A549 (cell line): ENCODE measurements around the gene SIGLEC7. TPM values are rescaled to one million over a fixed set of nuclear protein-coding genes. Genes with fewer than 3 reads are reported as not detected.

Source experiments
- ATAC-seq, 2 experiments: fragments of 200-7000 bp in 1 of 2; fragments of >200 bp in 1 of 2; cut with Nextera tagmentation in 1 of 2; cut with Tn5 transposase in 1 of 2; 3 replicates each; pipeline versions ENCODE4 v1.8.0 to v1.9.1; 2018 to 2020; ENCODE audit warnings: mild to moderate bottlenecking in 1 of 2, moderate library complexity in 1 of 2
- CTCF ChIA-PET: fragments of 300-600 bp; sonication (Branson Sonifier 250); formaldehyde crosslinking; extraction: SDS; loops from one replicate; lab custom pipeline; 2021; ENCODE audit warnings: antibody characterized with exemption, inconsistent platforms; lab: Yijun Ruan, JAX
- POLR2A ChIA-PET: fragments of 350-600 bp; formaldehyde crosslinking; extraction: SDS; loops from one replicate; lab custom pipeline; 2021; ENCODE audit warnings: antibody characterized with exemption, inconsistent platforms; lab: Yijun Ruan, JAX
- DNase-seq, 2 experiments: peaks; one replicate each; pipeline versions ENCODE4 v3.0.0 to v3.0.0-alpha.2; 2011 to 2016; ENCODE audit warnings: low read depth in 1 of 2, low spot score in 1 of 2
- FAIRE-seq: peaks from 2 replicates; lab custom pipeline; 2011; peaks lifted over from hg19 to GRCh38; lab: Jason Lieb, UNC
- H3K27ac ChIP-seq, 2 experiments: fragments of >200 bp; sonication (Bioruptor Twin); formaldehyde crosslinking; 3 replicates each; pipeline ENCODE4 v1.5.1; 2016 to 2017
- H3K4me1 ChIP-seq: fragments of >200 bp; sonication (Bioruptor Twin); formaldehyde crosslinking; 3 replicates; pipeline ENCODE4 v1.6.1; 2016
- H3K4me2 ChIP-seq: fragments of >200 bp; sonication (Bioruptor Twin); formaldehyde crosslinking; 3 replicates; pipeline ENCODE4 v1.6.1; 2016
- H3K4me3 ChIP-seq: fragments of >200 bp; sonication (Bioruptor Twin); formaldehyde crosslinking; 3 replicates; pipeline ENCODE4 v1.5.1; 2016
- H3K9me3 ChIP-seq: fragments of >200 bp; sonication (Bioruptor Twin); formaldehyde crosslinking; 3 replicates; pipeline ENCODE4 v1.6.1; 2016
- CBX8 ChIP-seq: fragments of 200-600 bp; sonication (generic); IDR thresholded peaks from 2 replicates; pipeline ENCODE4 v1.6.1; 2016
- FOXS1 ChIP-seq: fragments of 250-450 bp; sonication (Bioruptor Pico); IDR thresholded peaks from 2 replicates; pipeline ENCODE4 v1.5.0; 2020; ENCODE audit warnings: mild to moderate bottlenecking, moderate library complexity
- GATA3 ChIP-seq: IDR thresholded peaks from 2 replicates; pipeline ENCODE4 v1.6.1; 2012; ENCODE audit warnings: borderline replicate concordance
- HOXA7 ChIP-seq: fragments of 250-450 bp; sonication (Bioruptor Pico); IDR thresholded peaks from 2 replicates; pipeline ENCODE4 v1.5.0; 2020; ENCODE audit warnings: mild to moderate bottlenecking, moderate library complexity
- MAFK ChIP-seq: fragments of 450-650 bp; IDR thresholded peaks from 2 replicates; pipeline ENCODE4 v1.6.1; 2014; ENCODE audit not compliant: partially characterized antibody
- SREBF2 ChIP-seq: fragments of 450-650 bp; IDR thresholded peaks from 2 replicates; pipeline ENCODE4 v1.6.1; 2014; ENCODE audit warnings: mild to moderate bottlenecking, moderate library complexity
- TFCP2L1 ChIP-seq: fragments of 250-450 bp; sonication (Bioruptor Pico); IDR thresholded peaks from 2 replicates; pipeline ENCODE4 v1.5.0; 2021; ENCODE audit warnings: mild to moderate bottlenecking
- ZFP36 ChIP-seq: fragments of 450-650 bp; IDR thresholded peaks from 2 replicates; pipeline ENCODE4 v1.6.1; 2014; ENCODE audit warnings: borderline replicate concordance; ENCODE audit not compliant: partially characterized antibody
- ZSCAN20 ChIP-seq: fragments of 250-450 bp; sonication (Bioruptor Pico); IDR thresholded peaks from 2 replicates; pipeline ENCODE4 v1.8.0; 2022; ENCODE audit warnings: mild to moderate bottlenecking, moderate library complexity
- whole genome bisulfite sequencing: methylation state at CpG from one replicate; pipeline ENCODE4 v1.1.6; 2017; ENCODE audit errors: missing lambda C conversion rate; 5-methylcytosine and 5-hydroxymethylcytosine counted together
- polyA plus RNA-seq, 4 experiments: library from polyadenylated mRNA; depleted of rRNA in 3 of 4; stranded (reverse); fragments of >200 nt; fragmentation: RNase III in 1 of 4; extraction: RNeasy Plus Mini Kit Qiagen cat#74134 plus additional on column Dnase treatment in 1 of 4; gene quantifications; 2 replicates in 3 of 4; 3 replicates in 1 of 4; pipeline ENCODE4 v1.2.3, GENCODE V29; 2011 to 2017
- TF ChIP-seq, protein P1 (sequence below): IDR thresholded peaks from 2 replicates; pipeline ENCODE4 v1.6.1; 2012
- TF ChIP-seq, protein P2 (sequence below): IDR thresholded peaks from 2 replicates; pipeline ENCODE4 v1.6.1; 2012
- TF ChIP-seq, protein P3 (sequence below): fragments of >200 bp; sonication (Bioruptor Twin); formaldehyde crosslinking; IDR thresholded peaks from 2 replicates; pipeline ENCODE4 v1.6.1; 2016
- TF ChIP-seq, protein P4 (sequence below): fragments of 200-600 bp; sonication (generic); IDR thresholded peaks from 2 replicates; pipeline ENCODE4 v1.6.1; 2016; ENCODE audit warnings: antibody characterized with exemption, mild to moderate bottlenecking, moderate library complexity
- TF ChIP-seq, protein P5 (sequence below): fragments of 250-450 bp; sonication (Bioruptor Pico); IDR thresholded peaks from 2 replicates; pipeline ENCODE4 v1.5.0; 2020; ENCODE audit warnings: low read depth, mild to moderate bottlenecking, moderate library complexity
- TF ChIP-seq, protein P6 (sequence below): IDR thresholded peaks from 2 replicates; pipeline ENCODE4 v1.6.1; 2012; ENCODE audit warnings: low read depth, borderline replicate concordance

Gene SIGLEC7
- polyA plus RNA-seq, 2 of the 4 experiments (the other 2 are of a cell fraction): not detected

DNA sequence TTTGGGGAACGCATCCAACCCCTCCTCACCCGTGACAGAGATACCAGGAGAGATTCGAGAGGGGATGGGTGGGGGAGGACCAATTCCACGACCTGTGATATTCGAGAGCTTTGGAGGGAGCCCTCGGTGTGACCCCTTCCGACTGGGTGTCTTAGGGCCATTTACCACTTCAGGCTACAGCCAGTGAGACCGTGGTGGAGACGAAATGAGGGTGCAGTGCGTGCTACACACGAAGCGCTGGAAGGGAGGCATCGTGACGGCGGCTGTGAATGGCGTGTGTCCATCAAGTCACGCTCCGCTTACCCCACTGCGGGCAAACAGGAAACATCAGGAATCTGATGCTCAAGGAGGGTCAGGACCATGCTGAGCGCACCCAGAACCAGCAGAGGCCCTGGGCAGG is 44.3 kb upstream of the SIGLEC7 start:
- TF ChIP-seq, protein P1, sequence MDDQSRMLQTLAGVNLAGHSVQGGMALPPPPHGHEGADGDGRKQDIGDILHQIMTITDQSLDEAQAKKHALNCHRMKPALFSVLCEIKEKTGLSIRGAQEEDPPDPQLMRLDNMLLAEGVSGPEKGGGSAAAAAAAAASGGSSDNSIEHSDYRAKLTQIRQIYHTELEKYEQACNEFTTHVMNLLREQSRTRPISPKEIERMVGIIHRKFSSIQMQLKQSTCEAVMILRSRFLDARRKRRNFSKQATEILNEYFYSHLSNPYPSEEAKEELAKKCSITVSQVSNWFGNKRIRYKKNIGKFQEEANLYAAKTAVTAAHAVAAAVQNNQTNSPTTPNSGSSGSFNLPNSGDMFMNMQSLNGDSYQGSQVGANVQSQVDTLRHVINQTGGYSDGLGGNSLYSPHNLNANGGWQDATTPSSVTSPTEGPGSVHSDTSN: no peak
- no peak for TF ChIP-seq CBX8
- no peak for TF ChIP-seq FOXS1 (CRISPR knock-in tag)
- TF ChIP-seq, protein P2, sequence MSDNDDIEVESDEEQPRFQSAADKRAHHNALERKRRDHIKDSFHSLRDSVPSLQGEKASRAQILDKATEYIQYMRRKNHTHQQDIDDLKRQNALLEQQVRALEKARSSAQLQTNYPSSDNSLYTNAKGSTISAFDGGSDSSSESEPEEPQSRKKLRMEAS: no peak
- no peak for TF ChIP-seq GATA3
- TF ChIP-seq TFCP2L1 (CRISPR knock-in tag): no peak
- no peak for TF ChIP-seq ZFP36
- no peak for TF ChIP-seq SREBF2
- H3K9me3 ChIP-seq: no peaks in the 10 kb centered on the region
- H3K27ac ChIP-seq: no peak overlapping the region
- FAIRE-seq (no peak), ATAC-seq (no peak), DNase-seq (no peak)
- H3K4me1 ChIP-seq: peaks cover 10% of the 10 kb centered on the region; the same call in 1 of the 3 replicates
- WGBS: 76% methylated on average over 20 of the region's 20 CpGs
- H3K4me2 ChIP-seq: no peak overlapping the region
- ChIA-PET POLR2A (no interaction called here), CTCF (interaction anchor here (0.6 to 9.7 kb wide), 3 partner anchors 78 to 572 kb away, joined by 4 to 147 read pairs (median 4); partner anchors contain the start of gene KLK10)
- no peak overlapping the region for H3K4me3 ChIP-seq

DNA sequence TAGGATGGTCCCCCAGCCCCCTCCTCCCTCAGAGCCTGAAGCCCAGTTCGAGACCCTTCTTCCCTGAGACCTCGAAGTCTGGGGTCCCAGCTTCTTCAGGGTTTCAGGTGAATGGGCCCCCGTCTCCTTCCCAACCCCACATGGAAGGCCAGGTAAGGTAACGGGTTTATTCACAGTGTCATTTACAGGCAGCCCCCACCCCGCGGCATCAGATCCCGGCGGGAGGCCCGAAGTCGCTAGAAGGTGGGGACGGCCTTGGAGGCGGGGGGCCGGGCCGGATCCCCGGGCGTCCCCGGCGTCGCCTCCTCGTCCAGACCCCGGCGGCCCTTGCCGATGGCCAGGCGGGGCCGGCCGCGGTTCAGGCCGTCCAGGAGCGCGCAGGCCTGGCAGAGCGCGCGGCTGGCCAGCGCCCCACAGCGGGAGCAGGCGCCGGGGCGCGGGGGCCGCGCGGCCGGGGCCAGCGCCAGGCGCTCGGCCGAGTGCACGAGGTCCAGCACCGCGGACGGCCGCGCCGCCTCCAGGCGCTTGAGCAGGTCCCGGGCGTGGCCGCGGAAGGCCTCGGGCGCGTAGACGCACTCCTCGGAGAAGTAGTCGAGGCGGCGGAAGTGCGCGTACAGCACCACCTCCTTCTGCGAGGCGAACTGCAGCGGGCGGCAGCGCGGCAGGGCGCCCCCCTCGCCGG is 43.6 kb upstream of the SIGLEC7 start:
- H3K9me3 ChIP-seq: no peaks in the 10 kb centered on the region
- WGBS: 96% methylated on average over 76 of the region's 78 CpGs
- CTCF ChIA-PET: interaction anchor here (0.6 to 9.7 kb wide), 2 partner anchors 79 to 571 kb away, joined by 4 to 147 read pairs; partner anchors contain the start of gene KLK10
- FAIRE-seq (no peak), DNase-seq (no peak), ATAC-seq (no peak)
- no peak overlapping the region for H3K4me2 ChIP-seq
- TF ChIP-seq GATA3: no peak
- no peak for TF ChIP-seq ZSCAN20
- TF ChIP-seq MAFK: no peak
- TF ChIP-seq, protein P3, sequence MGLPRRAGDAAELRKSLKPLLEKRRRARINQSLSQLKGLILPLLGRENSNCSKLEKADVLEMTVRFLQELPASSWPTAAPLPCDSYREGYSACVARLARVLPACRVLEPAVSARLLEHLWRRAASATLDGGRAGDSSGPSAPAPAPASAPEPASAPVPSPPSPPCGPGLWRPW: no peak
- no peak for TF ChIP-seq HOXA7 (CRISPR knock-in tag)
- peaks cover 10% of the 10 kb centered on the region; the same call in 1 of the 3 replicates for H3K4me1 ChIP-seq
- no peak overlapping the region for H3K27ac ChIP-seq
- POLR2A ChIA-PET: no interaction called here
- H3K4me3 ChIP-seq: no peak overlapping the region

DNA sequence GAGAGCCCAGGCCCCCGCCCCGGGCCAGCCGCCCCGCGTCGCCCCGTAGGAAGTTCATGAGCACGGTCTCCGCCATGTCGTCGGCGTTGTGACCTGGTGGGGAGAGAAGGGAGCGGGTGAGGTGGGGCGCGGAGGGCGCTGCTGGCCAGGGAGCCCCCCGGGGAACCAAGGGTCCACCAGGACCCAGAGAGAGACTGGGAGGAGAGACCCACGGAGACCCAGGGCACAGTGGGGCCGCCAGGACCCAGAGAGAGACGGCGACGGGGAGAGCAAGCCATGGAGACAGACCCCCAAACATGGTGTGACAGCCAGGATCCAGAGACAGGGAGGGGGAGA is 43.1 kb upstream of the SIGLEC7 start:
- WGBS: 94% methylated on average over 20 of the region's 22 CpGs
- no peak for FAIRE-seq
- CTCF ChIA-PET: interaction anchor here (2.2 kb wide), 1 partner anchor 78 kb away, joined by 8 read pairs; no protein-coding TSS in a partner anchor

More for the DNA sequence above, 43.1 kb upstream of the SIGLEC7 start:
- H3K4me2 ChIP-seq: no peak overlapping the region
- POLR2A ChIA-PET: no interaction called here
- H3K27ac ChIP-seq: no peak overlapping the region
- TF ChIP-seq, protein P4, sequence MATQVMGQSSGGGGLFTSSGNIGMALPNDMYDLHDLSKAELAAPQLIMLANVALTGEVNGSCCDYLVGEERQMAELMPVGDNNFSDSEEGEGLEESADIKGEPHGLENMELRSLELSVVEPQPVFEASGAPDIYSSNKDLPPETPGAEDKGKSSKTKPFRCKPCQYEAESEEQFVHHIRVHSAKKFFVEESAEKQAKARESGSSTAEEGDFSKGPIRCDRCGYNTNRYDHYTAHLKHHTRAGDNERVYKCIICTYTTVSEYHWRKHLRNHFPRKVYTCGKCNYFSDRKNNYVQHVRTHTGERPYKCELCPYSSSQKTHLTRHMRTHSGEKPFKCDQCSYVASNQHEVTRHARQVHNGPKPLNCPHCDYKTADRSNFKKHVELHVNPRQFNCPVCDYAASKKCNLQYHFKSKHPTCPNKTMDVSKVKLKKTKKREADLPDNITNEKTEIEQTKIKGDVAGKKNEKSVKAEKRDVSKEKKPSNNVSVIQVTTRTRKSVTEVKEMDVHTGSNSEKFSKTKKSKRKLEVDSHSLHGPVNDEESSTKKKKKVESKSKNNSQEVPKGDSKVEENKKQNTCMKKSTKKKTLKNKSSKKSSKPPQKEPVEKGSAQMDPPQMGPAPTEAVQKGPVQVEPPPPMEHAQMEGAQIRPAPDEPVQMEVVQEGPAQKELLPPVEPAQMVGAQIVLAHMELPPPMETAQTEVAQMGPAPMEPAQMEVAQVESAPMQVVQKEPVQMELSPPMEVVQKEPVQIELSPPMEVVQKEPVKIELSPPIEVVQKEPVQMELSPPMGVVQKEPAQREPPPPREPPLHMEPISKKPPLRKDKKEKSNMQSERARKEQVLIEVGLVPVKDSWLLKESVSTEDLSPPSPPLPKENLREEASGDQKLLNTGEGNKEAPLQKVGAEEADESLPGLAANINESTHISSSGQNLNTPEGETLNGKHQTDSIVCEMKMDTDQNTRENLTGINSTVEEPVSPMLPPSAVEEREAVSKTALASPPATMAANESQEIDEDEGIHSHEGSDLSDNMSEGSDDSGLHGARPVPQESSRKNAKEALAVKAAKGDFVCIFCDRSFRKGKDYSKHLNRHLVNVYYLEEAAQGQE: no peak
- TF ChIP-seq, protein P5, sequence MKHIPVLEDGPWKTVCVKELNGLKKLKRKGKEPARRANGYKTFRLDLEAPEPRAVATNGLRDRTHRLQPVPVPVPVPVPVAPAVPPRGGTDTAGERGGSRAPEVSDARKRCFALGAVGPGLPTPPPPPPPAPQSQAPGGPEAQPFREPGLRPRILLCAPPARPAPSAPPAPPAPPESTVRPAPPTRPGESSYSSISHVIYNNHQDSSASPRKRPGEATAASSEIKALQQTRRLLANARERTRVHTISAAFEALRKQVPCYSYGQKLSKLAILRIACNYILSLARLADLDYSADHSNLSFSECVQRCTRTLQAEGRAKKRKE (CRISPR knock-in tag): no peak
- TF ChIP-seq, protein P6, sequence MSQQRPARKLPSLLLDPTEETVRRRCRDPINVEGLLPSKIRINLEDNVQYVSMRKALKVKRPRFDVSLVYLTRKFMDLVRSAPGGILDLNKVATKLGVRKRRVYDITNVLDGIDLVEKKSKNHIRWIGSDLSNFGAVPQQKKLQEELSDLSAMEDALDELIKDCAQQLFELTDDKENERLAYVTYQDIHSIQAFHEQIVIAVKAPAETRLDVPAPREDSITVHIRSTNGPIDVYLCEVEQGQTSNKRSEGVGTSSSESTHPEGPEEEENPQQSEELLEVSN: no peak
- TF ChIP-seq, all 56 proteins: peak for 0
- DNase-seq: no peak
- H3K4me3 ChIP-seq: no peak overlapping the region
- no peaks in the 10 kb centered on the region for H3K9me3 ChIP-seq
- H3K4me1 ChIP-seq: peaks cover 10% of the 10 kb centered on the region; the same call in 1 of the 3 replicates
- no peak for ATAC-seq
